Liver (tissue), 9 donors: ENCODE results near the gene TNFRSF12A. TPM values are rescaled to one million over a fixed set of nuclear protein-coding genes. Genes with fewer than 3 reads are reported as not detected.

Source experiments
- DNase-seq: peaks from one replicate; pipeline ENCODE4 v3.0.0-alpha.2; 2017; ENCODE audit warnings: low spot score
- H3K27ac ChIP-seq, 2 donors: one replicate each; pipeline ENCODE4 v1.7.0; 2013; ENCODE audit warnings: inconsistent platforms in 2 of 2, low read length in 2 of 2, control low read depth in 1 of 2, low read depth in 1 of 2, mild to moderate bottlenecking in 1 of 2
- H3K27me3 ChIP-seq, 4 donors: one replicate each; pipeline versions ENCODE4 v1.6.1 to v1.7.0; 2013; ENCODE audit warnings: low read length in 3 of 4, inconsistent platforms in 1 of 4, mild to moderate bottlenecking in 1 of 4, moderate library complexity in 1 of 4; ENCODE audit not compliant: control insufficient read depth in 4 of 4, insufficient read depth in 4 of 4
- H3K36me3 ChIP-seq, 4 donors: one replicate each; pipeline versions ENCODE4 v1.6.1 to v1.7.0; 2013; ENCODE audit warnings: low read length in 3 of 4, mild to moderate bottlenecking in 3 of 4, low read depth in 1 of 4, moderate library complexity in 1 of 4; ENCODE audit not compliant: control insufficient read depth in 4 of 4, insufficient read depth in 3 of 4
- H3K4me1 ChIP-seq, 4 donors: one replicate each; pipeline versions ENCODE4 v1.6.1 to v1.7.0; 2013; ENCODE audit warnings: low read length in 3 of 4, mild to moderate bottlenecking in 3 of 4, moderate library complexity in 1 of 4; ENCODE audit not compliant: control insufficient read depth in 4 of 4, insufficient read depth in 4 of 4
- H3K4me3 ChIP-seq, 3 donors: one replicate each; pipeline versions ENCODE4 v1.6.1 to v1.7.0; 2013; ENCODE audit warnings: low read length in 3 of 3, control low read depth in 1 of 3, low read depth in 1 of 3, mild to moderate bottlenecking in 1 of 3
- H3K9ac ChIP-seq, 2 donors: one replicate each; pipeline ENCODE4 v1.7.0; 2013; ENCODE audit warnings: low read length in 2 of 2, mild to moderate bottlenecking in 2 of 2, moderate library complexity in 2 of 2, control low read depth in 1 of 2, low read depth in 1 of 2
- H3K9me3 ChIP-seq, 4 donors: one replicate each; pipeline versions ENCODE4 v1.6.1 to v1.7.0; 2013; ENCODE audit warnings: low read length in 3 of 4; ENCODE audit not compliant: control insufficient read depth in 4 of 4
- EGR1 ChIP-seq, 2 donors: IDR thresholded peaks; 2 replicates each; pipeline ENCODE4 v1.6.1; 2016 to 2018; ENCODE audit warnings: antibody characterized with exemption in 2 of 2, low read depth in 2 of 2
- FOXA1 ChIP-seq: IDR thresholded peaks from 2 replicates; pipeline ENCODE4 v1.6.1; 2016; ENCODE audit warnings: antibody characterized with exemption
- FOXA2 ChIP-seq: IDR thresholded peaks from 2 replicates; pipeline ENCODE4 v1.6.1; 2016; ENCODE audit warnings: antibody characterized with exemption
- GABPA ChIP-seq, 2 donors: IDR thresholded peaks in 1 of 2; conservative IDR thresholded peaks in 1 of 2; 2 replicates each; pipeline ENCODE4 v1.6.1; 2016; ENCODE audit warnings: antibody characterized with exemption in 2 of 2, mild to moderate bottlenecking in 1 of 2, moderate library complexity in 1 of 2
- HNF4A ChIP-seq, 2 donors: conservative IDR thresholded peaks; 2 replicates each; pipeline ENCODE4 v1.6.1; 2016; ENCODE audit warnings: antibody characterized with exemption in 2 of 2, mild to moderate bottlenecking in 2 of 2
- HNF4G ChIP-seq: IDR thresholded peaks from 2 replicates; pipeline ENCODE4 v1.6.1; 2016; ENCODE audit warnings: antibody characterized with exemption
- JUND ChIP-seq, 2 donors: IDR thresholded peaks; 2 replicates each; pipeline ENCODE4 v1.6.1; 2016; ENCODE audit warnings: antibody characterized with exemption in 2 of 2
- RXRA ChIP-seq, 2 donors: IDR thresholded peaks; 2 replicates each; pipeline ENCODE4 v1.6.1; 2017 to 2018; ENCODE audit warnings: antibody characterized with exemption in 2 of 2, mild to moderate bottlenecking in 1 of 2
- SP1 ChIP-seq: IDR thresholded peaks from 2 replicates; pipeline ENCODE4 v1.6.1; 2018; ENCODE audit warnings: antibody characterized with exemption, mild to moderate bottlenecking
- YY1 ChIP-seq: IDR thresholded peaks from 2 replicates; pipeline ENCODE4 v1.6.1; 2016; ENCODE audit warnings: antibody characterized with exemption, mild to moderate bottlenecking
- WGBS: extraction: QIAGEN DNeasy Blood & Tissue Kit; methylation state at CpG from one replicate; pipeline ENCODE4 v1.1.7; 2013; 5-methylcytosine and 5-hydroxymethylcytosine counted together
- polyA plus RNA-seq, 2 donors: library from polyadenylated mRNA; stranded (reverse) in 1 of 2; unstranded in 1 of 2; fragments of 200-250 nt in 1 of 2; fragments of >200 nt in 1 of 2; fragmentation: Nextera tagmentation in 1 of 2; extraction: Ambion mirVana in 1 of 2; gene quantifications; one replicate each; pipeline versions ENCODE4 v1.2.1 to v1.2.3, GENCODE V29; 2013 to 2015
- total RNA-seq, 2 donors: library from RNA; depleted of rRNA; stranded (reverse); fragments of >200 nt; gene quantifications; one replicate each; pipeline ENCODE4 v1.2.3, GENCODE V29; 2014
- TF ChIP-seq, protein P1 (sequence below): IDR thresholded peaks from 2 replicates; pipeline ENCODE4 v1.6.1; 2016; ENCODE audit warnings: antibody characterized with exemption, mild to moderate bottlenecking
- TF ChIP-seq, protein P2 (sequence below): IDR thresholded peaks from 2 replicates; pipeline ENCODE4 v1.6.1; 2016; ENCODE audit warnings: antibody characterized with exemption
- TF ChIP-seq, protein P3 (sequence below): fragments of 150-350 bp; IDR thresholded peaks from 2 replicates; pipeline ENCODE4 v1.5.1; 2017; ENCODE audit warnings: improper control_type of control experiment, low read depth, low read length; ENCODE audit not compliant: missing input control
- TF ChIP-seq, protein P4 (sequence below): IDR thresholded peaks from 2 replicates; pipeline ENCODE4 v1.6.1; 2016; ENCODE audit warnings: antibody characterized with exemption
- donor health status: healthy.
- donor health status: healthy.
- donor health status: healthy.
- donor health status: healthy.
- donor health status: healthy.

The TNFRSF12A gene
- total and polyA plus RNA-seq, 4 donors = 7.9 to 35.5 (median 9.1) TPM

DNA sequence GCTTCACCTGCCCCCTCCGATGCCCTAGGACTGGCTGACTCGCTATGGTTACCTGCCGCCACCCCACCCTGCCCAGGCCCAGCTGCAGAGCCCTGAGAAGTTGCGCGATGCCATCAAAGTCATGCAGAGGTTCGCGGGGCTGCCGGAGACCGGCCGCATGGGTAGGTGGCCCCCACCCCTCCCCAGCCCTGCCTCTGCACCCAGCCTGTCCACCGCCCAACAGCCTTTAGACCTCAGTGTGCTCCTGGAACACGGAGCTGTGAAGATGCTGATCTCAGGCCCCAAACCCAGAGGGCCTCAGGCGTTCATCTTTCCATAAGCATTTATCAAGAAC, 27.2 kb downstream of the TNFRSF12A start:
- Histone ChIP-seq H3K36me3 (no peaks in the 10 kb centered on the region), H3K9me3 (no peaks in the 10 kb centered on the region), H3K4me1 (peaks cover 0 to 14% (median 5%) of the 10 kb centered on the region in 4 donors), H3K4me3 (no peak overlapping the region), H3K9ac (no peak overlapping the region), H3K27ac (no peak overlapping the region), H3K27me3 (peaks cover 0 to 6% (median 3%) of the 10 kb centered on the region in 4 donors)
- TF ChIP-seq JUND (IDR thresholded peaks at IDR 0.05) = no peak
- TF ChIP-seq, protein P1, sequence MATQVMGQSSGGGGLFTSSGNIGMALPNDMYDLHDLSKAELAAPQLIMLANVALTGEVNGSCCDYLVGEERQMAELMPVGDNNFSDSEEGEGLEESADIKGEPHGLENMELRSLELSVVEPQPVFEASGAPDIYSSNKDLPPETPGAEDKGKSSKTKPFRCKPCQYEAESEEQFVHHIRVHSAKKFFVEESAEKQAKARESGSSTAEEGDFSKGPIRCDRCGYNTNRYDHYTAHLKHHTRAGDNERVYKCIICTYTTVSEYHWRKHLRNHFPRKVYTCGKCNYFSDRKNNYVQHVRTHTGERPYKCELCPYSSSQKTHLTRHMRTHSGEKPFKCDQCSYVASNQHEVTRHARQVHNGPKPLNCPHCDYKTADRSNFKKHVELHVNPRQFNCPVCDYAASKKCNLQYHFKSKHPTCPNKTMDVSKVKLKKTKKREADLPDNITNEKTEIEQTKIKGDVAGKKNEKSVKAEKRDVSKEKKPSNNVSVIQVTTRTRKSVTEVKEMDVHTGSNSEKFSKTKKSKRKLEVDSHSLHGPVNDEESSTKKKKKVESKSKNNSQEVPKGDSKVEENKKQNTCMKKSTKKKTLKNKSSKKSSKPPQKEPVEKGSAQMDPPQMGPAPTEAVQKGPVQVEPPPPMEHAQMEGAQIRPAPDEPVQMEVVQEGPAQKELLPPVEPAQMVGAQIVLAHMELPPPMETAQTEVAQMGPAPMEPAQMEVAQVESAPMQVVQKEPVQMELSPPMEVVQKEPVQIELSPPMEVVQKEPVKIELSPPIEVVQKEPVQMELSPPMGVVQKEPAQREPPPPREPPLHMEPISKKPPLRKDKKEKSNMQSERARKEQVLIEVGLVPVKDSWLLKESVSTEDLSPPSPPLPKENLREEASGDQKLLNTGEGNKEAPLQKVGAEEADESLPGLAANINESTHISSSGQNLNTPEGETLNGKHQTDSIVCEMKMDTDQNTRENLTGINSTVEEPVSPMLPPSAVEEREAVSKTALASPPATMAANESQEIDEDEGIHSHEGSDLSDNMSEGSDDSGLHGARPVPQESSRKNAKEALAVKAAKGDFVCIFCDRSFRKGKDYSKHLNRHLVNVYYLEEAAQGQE = no peak
- no peak for TF ChIP-seq FOXA2
- TF ChIP-seq FOXA1 = no peak
- no peak for DNase-seq
- 10% methylated on average over 13 of the region's 13 CpGs for WGBS

DNA sequence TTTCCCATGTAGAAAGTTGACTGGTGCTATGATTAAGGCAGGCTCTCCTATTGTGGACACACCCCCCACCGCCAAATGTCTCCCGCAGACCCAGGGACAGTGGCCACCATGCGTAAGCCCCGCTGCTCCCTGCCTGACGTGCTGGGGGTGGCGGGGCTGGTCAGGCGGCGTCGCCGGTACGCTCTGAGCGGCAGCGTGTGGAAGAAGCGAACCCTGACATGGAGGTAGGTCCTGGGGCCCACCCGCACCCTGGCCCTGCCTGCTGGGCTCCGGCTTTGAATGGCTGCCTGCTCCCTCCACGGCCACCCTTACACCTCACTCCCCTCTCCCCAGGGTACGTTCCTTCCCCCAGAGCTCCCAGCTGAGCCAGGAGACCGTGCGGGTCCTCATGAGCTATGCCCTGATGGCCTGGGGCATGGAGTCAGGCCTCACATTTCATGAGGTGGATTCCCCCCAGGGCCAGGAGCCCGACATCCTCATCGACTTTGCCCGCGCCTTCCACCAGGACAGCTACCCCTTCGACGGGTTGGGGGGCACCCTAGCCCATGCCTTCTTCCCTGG, 29.8 kb downstream of the TNFRSF12A start:
- DNase-seq = no peak

More for the DNA sequence above, 29.8 kb downstream of the TNFRSF12A start:
- no peak for TF ChIP-seq YY1
- TF ChIP-seq, protein P2, sequence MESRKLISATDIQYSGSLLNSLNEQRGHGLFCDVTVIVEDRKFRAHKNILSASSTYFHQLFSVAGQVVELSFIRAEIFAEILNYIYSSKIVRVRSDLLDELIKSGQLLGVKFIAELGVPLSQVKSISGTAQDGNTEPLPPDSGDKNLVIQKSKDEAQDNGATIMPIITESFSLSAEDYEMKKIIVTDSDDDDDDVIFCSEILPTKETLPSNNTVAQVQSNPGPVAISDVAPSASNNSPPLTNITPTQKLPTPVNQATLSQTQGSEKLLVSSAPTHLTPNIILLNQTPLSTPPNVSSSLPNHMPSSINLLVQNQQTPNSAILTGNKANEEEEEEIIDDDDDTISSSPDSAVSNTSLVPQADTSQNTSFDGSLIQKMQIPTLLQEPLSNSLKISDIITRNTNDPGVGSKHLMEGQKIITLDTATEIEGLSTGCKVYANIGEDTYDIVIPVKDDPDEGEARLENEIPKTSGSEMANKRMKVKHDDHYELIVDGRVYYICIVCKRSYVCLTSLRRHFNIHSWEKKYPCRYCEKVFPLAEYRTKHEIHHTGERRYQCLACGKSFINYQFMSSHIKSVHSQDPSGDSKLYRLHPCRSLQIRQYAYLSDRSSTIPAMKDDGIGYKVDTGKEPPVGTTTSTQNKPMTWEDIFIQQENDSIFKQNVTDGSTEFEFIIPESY = no peak
- TF ChIP-seq, protein P1 = no peak
- TF ChIP-seq, protein P3, sequence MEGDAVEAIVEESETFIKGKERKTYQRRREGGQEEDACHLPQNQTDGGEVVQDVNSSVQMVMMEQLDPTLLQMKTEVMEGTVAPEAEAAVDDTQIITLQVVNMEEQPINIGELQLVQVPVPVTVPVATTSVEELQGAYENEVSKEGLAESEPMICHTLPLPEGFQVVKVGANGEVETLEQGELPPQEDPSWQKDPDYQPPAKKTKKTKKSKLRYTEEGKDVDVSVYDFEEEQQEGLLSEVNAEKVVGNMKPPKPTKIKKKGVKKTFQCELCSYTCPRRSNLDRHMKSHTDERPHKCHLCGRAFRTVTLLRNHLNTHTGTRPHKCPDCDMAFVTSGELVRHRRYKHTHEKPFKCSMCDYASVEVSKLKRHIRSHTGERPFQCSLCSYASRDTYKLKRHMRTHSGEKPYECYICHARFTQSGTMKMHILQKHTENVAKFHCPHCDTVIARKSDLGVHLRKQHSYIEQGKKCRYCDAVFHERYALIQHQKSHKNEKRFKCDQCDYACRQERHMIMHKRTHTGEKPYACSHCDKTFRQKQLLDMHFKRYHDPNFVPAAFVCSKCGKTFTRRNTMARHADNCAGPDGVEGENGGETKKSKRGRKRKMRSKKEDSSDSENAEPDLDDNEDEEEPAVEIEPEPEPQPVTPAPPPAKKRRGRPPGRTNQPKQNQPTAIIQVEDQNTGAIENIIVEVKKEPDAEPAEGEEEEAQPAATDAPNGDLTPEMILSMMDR = no peak
- no peak for TF ChIP-seq SP1
- no peak for TF ChIP-seq EGR1 (IDR thresholded peaks at IDR 0.05; ENCODE audit: low read depth in 2 of 2)
- no peak for TF ChIP-seq RXRA (IDR thresholded peaks at IDR 0.05)
- no peak for TF ChIP-seq GABPA (IDR thresholded peaks at IDR 0.05 in 1 of 2, conservative IDR thresholded peaks at IDR 0.05 in 1 of 2)
- no peak for TF ChIP-seq HNF4G
- TF ChIP-seq, protein P4, sequence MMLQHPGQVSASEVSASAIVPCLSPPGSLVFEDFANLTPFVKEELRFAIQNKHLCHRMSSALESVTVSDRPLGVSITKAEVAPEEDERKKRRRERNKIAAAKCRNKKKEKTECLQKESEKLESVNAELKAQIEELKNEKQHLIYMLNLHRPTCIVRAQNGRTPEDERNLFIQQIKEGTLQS = no peak
- no peak for TF ChIP-seq HNF4A (conservative IDR thresholded peaks at IDR 0.05)
- no peak for TF ChIP-seq FOXA2
- TF ChIP-seq JUND (IDR thresholded peaks at IDR 0.05) = no peak
- Histone ChIP-seq H3K9ac (no peak overlapping the region), H3K36me3 (peaks cover 0 to 2% (median 0%) of the 10 kb centered on the region in 4 donors), H3K9me3 (no peaks in the 10 kb centered on the region), H3K27ac (no peak overlapping the region), H3K4me1 (peaks cover 0 to 14% (median 5%) of the 10 kb centered on the region in 4 donors), H3K4me3 (no peak overlapping the region), H3K27me3 (peaks cover 0 to 6% (median 1%) of the 10 kb centered on the region in 4 donors)
- 84% methylated on average over 26 of the region's 26 CpGs for WGBS
